Cardiac fibroblast (primary cell): ENCODE data around the gene RAP1GDS1.

Source experiments
- DNase-seq, 2 donors: peaks; one replicate each; pipeline versions ENCODE4 v3.0.0 to v3.0.0-alpha.2; 2010; ENCODE audit warnings: low read depth in 2 of 2
- H3K4me3 ChIP-seq, 2 donors: replicated peaks in 1 of 2; 1 replicate in 1 of 2; 2 replicates in 1 of 2; pipeline ENCODE4 v1.5.1; 2011; ENCODE audit warnings: low read depth in 2 of 2, low read length in 2 of 2, mild to moderate bottlenecking in 2 of 2, moderate library complexity in 1 of 2
- TF ChIP-seq, protein P1 (sequence below): IDR thresholded peaks from one replicate; pipeline ENCODE4 v1.5.1; 2011; ENCODE audit warnings: low read depth, mild to moderate bottlenecking, low read length, inconsistent platforms

RAP1GDS1 gene

DNA sequence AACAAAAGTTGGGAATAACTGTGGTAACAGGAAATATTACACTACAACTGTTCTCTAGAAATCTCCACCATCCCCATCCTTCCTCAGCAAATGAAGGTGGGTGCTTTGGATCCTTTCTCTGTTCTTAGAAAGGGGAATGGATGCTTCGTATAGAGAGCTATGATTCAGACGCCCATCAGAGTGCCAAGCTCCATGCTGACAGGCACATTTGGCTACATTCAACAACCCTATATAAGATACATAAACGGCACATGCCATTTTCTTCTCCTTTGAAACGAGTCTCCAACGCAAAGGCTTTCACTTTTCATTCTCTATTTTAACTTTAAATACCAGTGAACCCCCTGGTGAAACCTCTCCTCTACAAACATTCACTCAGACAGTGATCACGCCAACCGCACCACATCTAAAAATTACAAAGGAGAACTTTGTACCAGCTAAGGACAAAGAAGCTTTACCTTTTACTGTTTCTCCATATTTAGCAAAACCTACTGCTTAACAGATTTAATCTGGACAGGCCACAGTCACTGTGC lies 224.7 kb downstream of the RAP1GDS1 start:
- H3K4me3 ChIP-seq: no peak overlapping the region
- DNase-seq: no peak
- TF ChIP-seq, protein P1, sequence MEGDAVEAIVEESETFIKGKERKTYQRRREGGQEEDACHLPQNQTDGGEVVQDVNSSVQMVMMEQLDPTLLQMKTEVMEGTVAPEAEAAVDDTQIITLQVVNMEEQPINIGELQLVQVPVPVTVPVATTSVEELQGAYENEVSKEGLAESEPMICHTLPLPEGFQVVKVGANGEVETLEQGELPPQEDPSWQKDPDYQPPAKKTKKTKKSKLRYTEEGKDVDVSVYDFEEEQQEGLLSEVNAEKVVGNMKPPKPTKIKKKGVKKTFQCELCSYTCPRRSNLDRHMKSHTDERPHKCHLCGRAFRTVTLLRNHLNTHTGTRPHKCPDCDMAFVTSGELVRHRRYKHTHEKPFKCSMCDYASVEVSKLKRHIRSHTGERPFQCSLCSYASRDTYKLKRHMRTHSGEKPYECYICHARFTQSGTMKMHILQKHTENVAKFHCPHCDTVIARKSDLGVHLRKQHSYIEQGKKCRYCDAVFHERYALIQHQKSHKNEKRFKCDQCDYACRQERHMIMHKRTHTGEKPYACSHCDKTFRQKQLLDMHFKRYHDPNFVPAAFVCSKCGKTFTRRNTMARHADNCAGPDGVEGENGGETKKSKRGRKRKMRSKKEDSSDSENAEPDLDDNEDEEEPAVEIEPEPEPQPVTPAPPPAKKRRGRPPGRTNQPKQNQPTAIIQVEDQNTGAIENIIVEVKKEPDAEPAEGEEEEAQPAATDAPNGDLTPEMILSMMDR: no peak

DNA sequence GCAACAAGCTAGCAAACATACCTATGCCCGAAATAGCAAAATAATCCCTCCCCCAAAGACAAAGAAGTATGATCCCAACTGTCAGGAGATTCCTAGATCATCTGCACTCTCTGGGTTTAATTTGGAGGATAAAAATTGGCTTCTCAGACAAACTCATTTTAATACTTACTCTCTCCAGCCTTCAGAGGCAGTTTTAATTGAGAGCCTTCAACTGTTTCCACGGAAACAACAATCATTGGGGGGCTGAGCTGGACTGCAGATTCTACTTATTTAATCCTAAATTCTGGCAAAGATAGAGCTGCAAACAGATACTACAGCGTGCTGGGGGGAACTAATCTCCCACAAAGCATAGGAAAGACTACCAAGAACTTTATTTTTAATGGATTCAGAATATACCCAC lies 229.1 kb downstream of the RAP1GDS1 start:
- no peak overlapping the region for H3K4me3 ChIP-seq
- DNase-seq: no peak
- TF ChIP-seq, protein P1: no peak

DNA sequence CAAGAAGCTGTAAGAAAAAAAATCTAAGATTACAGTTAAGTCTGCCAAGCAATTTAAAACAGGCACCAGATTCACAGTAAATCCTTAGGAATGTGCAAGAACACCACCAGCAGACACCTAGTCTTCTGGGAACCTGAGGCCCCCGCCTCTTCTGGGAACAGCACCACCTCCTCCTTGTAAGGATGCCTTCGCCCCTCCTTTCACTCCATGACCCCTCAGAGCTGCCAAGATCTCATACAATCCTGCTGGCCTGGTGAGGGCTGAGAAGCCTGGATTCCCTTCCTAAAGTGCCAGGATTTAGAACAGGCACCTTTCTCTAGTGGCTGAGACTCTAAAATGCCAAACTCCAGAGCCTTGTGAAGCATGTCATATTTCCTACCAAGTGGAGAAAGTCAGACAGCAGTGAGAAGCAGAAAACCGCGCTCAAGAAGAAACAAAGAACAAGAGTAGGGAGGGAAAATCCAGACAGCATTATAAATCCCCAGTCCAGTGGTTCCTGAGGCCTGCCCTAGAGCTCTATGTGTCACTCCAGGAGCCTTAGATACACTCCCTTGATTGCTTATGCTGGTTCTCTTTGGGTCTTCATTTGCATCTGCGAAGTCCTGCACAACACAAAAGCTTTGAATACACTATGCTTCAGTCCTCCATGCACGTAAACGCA lies 230.8 kb downstream of the RAP1GDS1 start:
- TF ChIP-seq, protein P1: no peak
- peak; percentile 32 to 86 for DNase-seq
- H3K4me3 ChIP-seq: no peak overlapping the region

DNA sequence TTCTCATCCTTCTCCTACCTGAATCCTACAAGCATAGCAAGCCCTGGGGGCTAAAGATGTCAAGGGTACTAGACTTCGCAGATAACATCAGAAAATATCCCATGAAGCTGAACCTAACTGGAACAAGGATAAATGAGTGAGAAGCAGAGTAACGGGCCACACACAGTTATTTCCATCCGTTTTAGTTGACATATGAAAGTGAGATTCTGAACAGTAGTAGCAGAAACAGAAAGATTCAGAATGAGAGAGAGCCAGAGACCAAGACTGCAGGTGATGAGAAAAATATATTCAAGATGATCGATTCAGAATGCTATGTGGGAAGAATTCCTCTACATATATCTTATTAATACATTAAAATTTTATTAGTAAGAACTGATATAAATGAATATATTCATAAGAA lies 232.1 kb downstream of the RAP1GDS1 start:
- no peak for DNase-seq
- TF ChIP-seq, protein P1: no peak
- no peak overlapping the region for H3K4me3 ChIP-seq
